HepG2 (cell line): Measurements from ENCODE around the gene CTNNAL1. TPM values are rescaled to one million over a fixed set of nuclear protein-coding genes. Genes with fewer than 3 reads are reported as not detected.

Experiments used
- ATAC-seq: fragments of 200-7000 bp; cut with Tn5 transposase; 3 replicates; pipeline ENCODE4 v1.9.1; 2020; ENCODE audit warnings: mild to moderate bottlenecking, moderate library complexity
- BruUV-seq: library from RNA; stranded (reverse); fragments of 400-500 nt; replicated peaks from 2 replicates; lab custom pipeline; 2021; lab: Mats Ljungman, UMichigan
- CTCF ChIA-PET: fragments of 300-600 bp; formaldehyde crosslinking; extraction: SDS; loops from one replicate; lab custom pipeline; 2021; ENCODE audit warnings: low total read pairs, inconsistent platforms, low intra/inter-chr PET ratio; lab: Yijun Ruan, JAX
- POLR2A ChIA-PET: fragments of 350-600 bp; sonication (Branson Sonifier 250); formaldehyde crosslinking; loops from one replicate; lab custom pipeline; 2020; ENCODE audit warnings: antibody characterized with exemption, inconsistent platforms; lab: Yijun Ruan, JAX
- DNase-seq: peaks from one replicate; pipeline ENCODE4 v3.0.0-alpha.2; 2015; ENCODE audit warnings: low spot score
- FAIRE-seq: peaks from 3 replicates; lab custom pipeline; 2011; peaks lifted over from hg19 to GRCh38; lab: Jason Lieb, UNC
- H2AFZ ChIP-seq: one replicate; pipeline ENCODE4 v1.6.1; 2011; ENCODE audit warnings: low read length, inconsistent platforms
- H3K27ac ChIP-seq: fragments of 300-600 bp; 3 replicates; pipeline ENCODE4 v1.8.0; 2011; ENCODE audit warnings: mixed run types, mild to moderate bottlenecking, mixed read lengths, low read length, inconsistent platforms; ENCODE audit not compliant: insufficient read depth; ENCODE audit errors: extremely low read length
- H3K27me3 ChIP-seq, 2 experiments: fragments of 200-600 bp in 1 of 2; 2 replicates in 1 of 2; 3 replicates in 1 of 2; pipeline versions ENCODE4 v1.6.0 to v1.8.0; 2011; ENCODE audit warnings: low read length in 2 of 2, mild to moderate bottlenecking in 2 of 2, moderate library complexity in 2 of 2, inconsistent platforms in 1 of 2; ENCODE audit not compliant: insufficient read depth in 2 of 2, control insufficient read depth in 1 of 2
- H3K36me3 ChIP-seq, 2 experiments: fragments of 200-600 bp in 1 of 2; replicated peaks in 1 of 2; 2 replicates in 1 of 2; 3 replicates in 1 of 2; pipeline versions ENCODE4 v1.5.1 to v1.8.0; 2011; ENCODE audit warnings: low read length in 2 of 2, inconsistent platforms in 1 of 2; ENCODE audit not compliant: insufficient read depth in 2 of 2, control insufficient read depth in 1 of 2
- H3K4me1 ChIP-seq: 2 replicates; pipeline ENCODE4 v1.5.1; 2012; ENCODE audit warnings: low read length, inconsistent platforms; ENCODE audit not compliant: insufficient read depth
- H3K4me2 ChIP-seq: 2 replicates; pipeline ENCODE4 v1.6.0; 2011; ENCODE audit warnings: low read depth, low read length, inconsistent platforms
- H3K4me3 ChIP-seq, 3 experiments: fragments of 200-600 bp in 1 of 3; sonication (generic), shearing (Covaris generic) in 1 of 3; replicated peaks in 1 of 3; 2 replicates each; pipeline ENCODE4 v1.5.1; 2011 to 2016; ENCODE audit warnings: low read length in 3 of 3, inconsistent platforms in 2 of 3, low read depth in 2 of 3, mild to moderate bottlenecking in 2 of 3, control low read depth in 1 of 3, mixed read lengths in 1 of 3; ENCODE audit not compliant: insufficient read depth in 1 of 3
- H3K79me2 ChIP-seq: one replicate; pipeline ENCODE4 v1.6.1; 2011; ENCODE audit warnings: low read length, inconsistent platforms; ENCODE audit not compliant: insufficient read depth
- H3K9ac ChIP-seq: 2 replicates; pipeline ENCODE4 v1.6.0; 2011; ENCODE audit warnings: mild to moderate bottlenecking, low read depth, low read length, inconsistent platforms; ENCODE audit not compliant: insufficient read depth
- H3K9me3 ChIP-seq: 2 replicates; pipeline ENCODE4 v1.5.1; 2012; ENCODE audit warnings: mild to moderate bottlenecking, low read length
- H4K20me1 ChIP-seq: 2 replicates; pipeline ENCODE4 v1.6.0; 2011; ENCODE audit warnings: inconsistent platforms, mild to moderate bottlenecking, low read length, moderate library complexity; ENCODE audit not compliant: insufficient read depth
- CEBPB ChIP-seq: IDR thresholded peaks from 2 replicates; pipeline ENCODE4 v1.6.1; 2011; ENCODE audit warnings: low read depth, low read length, improper control_type of control experiment, borderline replicate concordance
- HOXD1 ChIP-seq: sonication (generic); formaldehyde crosslinking; IDR thresholded peaks from 2 replicates; pipeline ENCODE4 v1.5.0; 2020; ENCODE audit warnings: missing genetic modification reagents
- NR2F2 ChIP-seq: IDR thresholded peaks from 2 replicates; pipeline ENCODE4 v1.6.1; 2012; ENCODE audit warnings: low read depth, inconsistent platforms, borderline replicate concordance
- ONECUT2 ChIP-seq: sonication (generic); formaldehyde crosslinking; IDR thresholded peaks from 2 replicates; pipeline ENCODE4 v1.4.0; 2020; ENCODE audit warnings: missing genetic modification reagents
- SNAI1 ChIP-seq: sonication (generic); formaldehyde crosslinking; IDR thresholded peaks from 2 replicates; pipeline ENCODE4 v1.5.0; 2020; ENCODE audit warnings: mild to moderate bottlenecking, missing genetic modification reagents, borderline replicate concordance
- TP53 ChIP-seq: sonication (generic); formaldehyde crosslinking; conservative IDR thresholded peaks from 2 replicates; pipeline ENCODE4 v1.4.0; 2020; ENCODE audit warnings: missing genetic modification reagents
- WGBS: methylation state at CpG from one replicate; pipeline ENCODE4 v1.1.6; 2017; ENCODE audit warnings: low lambda C conversion rate; 5-methylcytosine and 5-hydroxymethylcytosine counted together
- in situ Hi-C: cut with HindIII; loops from 2 replicates; pipeline ENCODE4 v1.10.0; 2017; ENCODE audit warnings: low pct_unique_long_range_greater_than_20kb; ENCODE audit not compliant: extremely low pct_ligation_motif_present
- intact Hi-C: fragments of 100-400 bp; cut with micrococcal nuclease; formaldehyde crosslinking; loops from one replicate; pipeline ENCODE4 v1.10.0; 2022; ENCODE audit not compliant: unreplicated experiment
- polyA plus RNA-seq, 8 experiments: library from polyadenylated mRNA; depleted of rRNA in 3 of 8; stranded (reverse) in 7 of 8; unstranded in 1 of 8; fragments of >200 nt; fragmentation: Illumina TruSeq in 4 of 8; extraction: Trizol in 4 of 8; gene quantifications; 2 replicates each; pipeline versions ENCODE4 v1.2.1 to v1.2.3, GENCODE V29; 2011 to 2016; ENCODE audit warnings: low read depth in 4 of 8, missing spikeins in 1 of 8, mixed read lengths in 1 of 8; ENCODE audit not compliant: insufficient read depth in 1 of 8
- total RNA-seq, 5 experiments: library from RNA; depleted of rRNA; stranded (reverse); fragments of >200 nt; fragmentation: Illumina TruSeq; extraction: Trizol; gene quantifications; 2 replicates each; pipeline ENCODE4 v1.2.3, GENCODE V29; 2016; ENCODE audit warnings: low read depth in 1 of 5
- TF ChIP-seq, protein P1 (sequence below): sonication (generic); formaldehyde crosslinking; IDR thresholded peaks from 2 replicates; pipeline ENCODE4 v1.5.0; 2020; ENCODE audit warnings: mild to moderate bottlenecking, missing genetic modification reagents

The CTNNAL1 gene
- total and polyA plus RNA-seq, 2 of the 13 experiments (the other 11 are each of a cell fraction or from before 2014, with no cell fraction given) = 32.0 to 162 TPM

- BruUV-seq = no TSS peak
- H2AFZ ChIP-seq = no peak overlapping the region
- no peak overlapping the region for H3K4me3 ChIP-seq
- TF ChIP-seq NR2F2 (no peak), HOXD1 (CRISPR knock-in tag) (no peak)
- ATAC-seq = no peak
- no peak overlapping the region for H3K27ac ChIP-seq
- no peak overlapping the region for H3K4me2 ChIP-seq
- CTCF ChIA-PET = no interaction called here
- POLR2A ChIA-PET = no interaction called here
- in situ Hi-C loops = no loop called here
- no peaks in the 10 kb centered on the region for H3K79me2 ChIP-seq
- H3K27me3 ChIP-seq = no peaks in the 10 kb centered on the region
- no peaks in the 10 kb centered on the region for H3K9me3 ChIP-seq
- H3K9ac ChIP-seq = no peak overlapping the region
- H4K20me1 ChIP-seq = no peaks in the 10 kb centered on the region
- peaks cover 17% of the 10 kb centered on the region for H3K4me1 ChIP-seq
- H3K36me3 ChIP-seq = peaks cover 30 to 89% of the 10 kb centered on the region in 2 experiments
- no peak for FAIRE-seq
- intact Hi-C loops = no loop called here
- no peak for DNase-seq
Observed at GRCh38 chr9:108910402-108910801, 102.9 kb downstream of the CTNNAL1 start.

DNA sequence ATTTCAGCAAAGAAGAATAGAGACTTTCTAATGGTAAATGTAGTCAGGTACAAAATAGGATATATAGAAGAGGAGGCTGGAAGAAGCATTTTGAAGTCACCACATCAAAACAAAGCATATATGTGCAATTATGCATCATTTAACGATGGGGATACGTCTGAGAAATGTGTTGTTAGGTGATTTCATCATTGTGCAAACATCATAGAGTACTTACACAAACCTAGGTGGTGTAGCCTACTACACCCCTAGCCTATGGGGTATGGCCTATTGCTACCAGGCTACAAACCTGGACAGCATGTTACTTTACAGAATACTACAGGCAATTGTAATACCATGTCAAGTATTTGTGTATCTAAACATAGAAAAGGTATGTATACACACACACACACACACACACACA is 107.8 kb downstream of the CTNNAL1 start:
- POLR2A ChIA-PET = no interaction called here
- 86% methylated on average over 2 of the region's 2 CpGs for WGBS
- ATAC-seq (no peak), FAIRE-seq (no peak), DNase-seq (no peak)
- no peak overlapping the region for H3K27ac ChIP-seq
- in situ Hi-C loops (no loop called here), intact Hi-C loops (no loop called here)
- H2AFZ ChIP-seq = no peak overlapping the region
- H3K9me3 ChIP-seq = no peaks in the 10 kb centered on the region
- peaks cover 13% of the 10 kb centered on the region for H3K4me1 ChIP-seq
- BruUV-seq = no TSS peak
- H4K20me1 ChIP-seq = no peaks in the 10 kb centered on the region
- no peak overlapping the region for H3K9ac ChIP-seq
- peaks cover 26 to 91% of the 10 kb centered on the region in 2 experiments for H3K36me3 ChIP-seq
- no peaks in the 10 kb centered on the region for H3K27me3 ChIP-seq
- H3K4me2 ChIP-seq = no peak overlapping the region
- peak; percentile 13; the same call in 1 of the 2 replicates for TF ChIP-seq CEBPB
- no peak for TF ChIP-seq ONECUT2
- TF ChIP-seq TP53 (CRISPR knock-in tag) = no peak
- TF ChIP-seq SNAI1 (CRISPR knock-in tag) = no peak
- TF ChIP-seq, protein P1, sequence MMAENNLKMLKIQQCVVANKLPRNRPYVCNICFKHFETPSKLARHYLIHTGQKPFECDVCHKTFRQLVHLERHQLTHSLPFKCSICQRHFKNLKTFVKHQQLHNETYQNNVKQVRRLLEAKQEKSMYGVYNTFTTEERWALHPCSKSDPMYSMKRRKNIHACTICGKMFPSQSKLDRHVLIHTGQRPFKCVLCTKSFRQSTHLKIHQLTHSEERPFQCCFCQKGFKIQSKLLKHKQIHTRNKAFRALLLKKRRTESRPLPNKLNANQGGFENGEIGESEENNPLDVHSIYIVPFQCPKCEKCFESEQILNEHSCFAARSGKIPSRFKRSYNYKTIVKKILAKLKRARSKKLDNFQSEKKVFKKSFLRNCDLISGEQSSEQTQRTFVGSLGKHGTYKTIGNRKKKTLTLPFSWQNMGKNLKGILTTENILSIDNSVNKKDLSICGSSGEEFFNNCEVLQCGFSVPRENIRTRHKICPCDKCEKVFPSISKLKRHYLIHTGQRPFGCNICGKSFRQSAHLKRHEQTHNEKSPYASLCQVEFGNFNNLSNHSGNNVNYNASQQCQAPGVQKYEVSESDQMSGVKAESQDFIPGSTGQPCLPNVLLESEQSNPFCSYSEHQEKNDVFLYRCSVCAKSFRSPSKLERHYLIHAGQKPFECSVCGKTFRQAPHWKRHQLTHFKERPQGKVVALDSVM (CRISPR knock-in tag) = no peak
- no peak overlapping the region for H3K4me3 ChIP-seq
- no peaks in the 10 kb centered on the region for H3K79me2 ChIP-seq
- CTCF ChIA-PET = no interaction called here
